Measurements from ENCODE around the gene FOCAD. TPM values are rescaled to one million over a fixed set of nuclear protein-coding genes. Genes with fewer than 3 reads are reported as not detected.

FOCAD gene
- total RNA-seq, 1 experiment from 2014 or later = 35.1 TPM

DNA sequence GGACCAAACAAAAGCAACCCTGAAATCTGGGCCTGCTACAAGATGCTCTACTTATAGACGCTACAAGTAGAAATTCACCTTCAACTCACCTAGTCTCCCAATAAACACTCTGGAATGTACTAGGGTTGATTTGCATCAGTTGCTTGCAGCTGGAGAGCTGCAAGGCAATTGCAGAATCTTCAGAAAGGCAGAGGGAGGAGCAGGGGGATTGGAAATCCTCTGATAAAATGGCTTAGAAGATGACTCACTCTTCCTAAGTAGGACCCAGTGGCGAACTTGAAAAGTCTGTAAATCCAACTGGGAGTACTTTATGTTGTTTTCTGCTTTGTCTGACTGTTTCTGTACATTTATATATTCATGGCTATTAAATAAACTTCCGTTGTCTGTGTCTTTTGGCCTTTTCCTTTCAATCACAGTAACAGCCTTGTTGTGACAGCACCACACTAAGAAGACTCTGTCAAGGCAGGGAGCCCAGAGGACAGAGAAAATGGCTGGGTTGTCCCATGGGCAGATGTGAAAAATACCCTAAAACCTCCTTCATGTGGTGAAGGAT is 47.1 kb upstream of the FOCAD start:
- no peaks in the 10 kb centered on the region for H3K9me2 ChIP-seq (replicated peaks; ENCODE audit: low read length)
- no peaks in the 10 kb centered on the region for H3K9me3 ChIP-seq (ENCODE audit: low read length)
- no peaks in the 10 kb centered on the region for H3K36me3 ChIP-seq (ENCODE audit: low read depth, low read length)
- no peaks in the 10 kb centered on the region for H3K79me2 ChIP-seq (ENCODE audit: low read length)
- H3K27ac ChIP-seq (ENCODE audit: low read length) = no peak overlapping the region
- ATAC-seq (no peak), DNase-seq (peak; percentile 6)
- H3K4me3 ChIP-seq (ENCODE audit: low read length) = no peak overlapping the region
- intact Hi-C loops (cut with micrococcal nuclease) = no loop called here
- ChIA-PET CTCF (no interaction called here), POLR2A (ENCODE audit: unreplicated experiment) (no interaction called here)
- no peak for TF ChIP-seq EZH2phosphoT487 (IDR thresholded peaks at IDR 0.05; ENCODE audit: borderline replicate concordance, low read length)
- TF ChIP-seq, protein P1, sequence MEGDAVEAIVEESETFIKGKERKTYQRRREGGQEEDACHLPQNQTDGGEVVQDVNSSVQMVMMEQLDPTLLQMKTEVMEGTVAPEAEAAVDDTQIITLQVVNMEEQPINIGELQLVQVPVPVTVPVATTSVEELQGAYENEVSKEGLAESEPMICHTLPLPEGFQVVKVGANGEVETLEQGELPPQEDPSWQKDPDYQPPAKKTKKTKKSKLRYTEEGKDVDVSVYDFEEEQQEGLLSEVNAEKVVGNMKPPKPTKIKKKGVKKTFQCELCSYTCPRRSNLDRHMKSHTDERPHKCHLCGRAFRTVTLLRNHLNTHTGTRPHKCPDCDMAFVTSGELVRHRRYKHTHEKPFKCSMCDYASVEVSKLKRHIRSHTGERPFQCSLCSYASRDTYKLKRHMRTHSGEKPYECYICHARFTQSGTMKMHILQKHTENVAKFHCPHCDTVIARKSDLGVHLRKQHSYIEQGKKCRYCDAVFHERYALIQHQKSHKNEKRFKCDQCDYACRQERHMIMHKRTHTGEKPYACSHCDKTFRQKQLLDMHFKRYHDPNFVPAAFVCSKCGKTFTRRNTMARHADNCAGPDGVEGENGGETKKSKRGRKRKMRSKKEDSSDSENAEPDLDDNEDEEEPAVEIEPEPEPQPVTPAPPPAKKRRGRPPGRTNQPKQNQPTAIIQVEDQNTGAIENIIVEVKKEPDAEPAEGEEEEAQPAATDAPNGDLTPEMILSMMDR (conservative IDR thresholded peaks at IDR 0.05; ENCODE audit: low read depth, low read length) = no peak
- TF ChIP-seq EZH2 (IDR thresholded peaks at IDR 0.05; ENCODE audit: low read length, unreplicated experiment) = no peak
- no TSS peak for BruUV-seq (replicated peaks)
- peaks cover 5% of the 10 kb centered on the region; the same call in 1 of the 2 replicates for H3K4me1 ChIP-seq (ENCODE audit: insufficient read depth, low read length)
- no peaks in the 10 kb centered on the region for H3K27me3 ChIP-seq (ENCODE audit: low read length)
- H3K9ac ChIP-seq (ENCODE audit: low read length) = no peak overlapping the region
- no peak overlapping the region for H3K4me2 ChIP-seq (ENCODE audit: low read length)
- H4K20me1 ChIP-seq (ENCODE audit: low read length) = no peaks in the 10 kb centered on the region
- no peaks in the 10 kb centered on the region for H3F3A ChIP-seq (ENCODE audit: low read length, unreplicated experiment)
- no peak overlapping the region for H2AFZ ChIP-seq (ENCODE audit: low read length)

DNA sequence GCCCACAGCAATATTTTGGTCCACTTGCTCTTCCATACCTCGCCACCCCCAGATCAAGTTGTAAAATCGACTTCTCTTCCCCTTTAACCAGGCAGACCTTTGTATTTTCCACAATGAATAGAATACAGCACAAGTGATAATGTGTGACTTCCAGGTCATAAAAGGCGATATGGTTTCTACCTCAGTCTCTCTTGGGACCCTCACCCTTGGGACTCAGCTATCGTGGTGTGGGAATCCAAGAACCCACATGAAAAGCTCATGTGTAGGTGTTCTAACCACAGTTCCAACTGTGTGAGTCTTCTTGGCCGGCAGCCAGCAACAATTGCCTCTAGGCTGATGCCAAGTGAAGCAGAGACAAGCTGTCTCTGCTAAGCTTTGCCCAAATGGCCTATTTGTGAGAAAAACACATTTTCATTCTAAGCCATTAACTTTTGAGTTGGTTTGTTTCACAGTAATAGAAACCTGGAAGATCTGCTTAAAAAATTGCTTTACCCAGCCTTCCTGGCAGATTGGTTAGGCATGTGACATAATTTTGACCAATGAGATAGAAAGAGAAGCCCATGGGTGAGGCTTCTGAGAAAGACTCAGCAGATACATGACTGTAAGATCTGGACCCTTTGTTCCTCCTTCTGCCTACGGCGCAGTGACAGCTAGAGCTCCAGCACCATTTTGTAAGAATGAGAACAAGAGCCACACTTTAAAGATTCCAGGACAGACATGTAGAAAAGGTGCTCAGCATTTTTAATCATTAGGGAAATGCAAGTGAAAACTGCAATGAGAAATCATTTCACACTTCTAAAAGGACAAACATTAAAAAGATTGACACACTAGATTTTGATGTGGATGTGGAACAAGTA is 43.5 kb upstream of the FOCAD start:
- no peak for ATAC-seq
- Histone ChIP-seq H3K27me3 (ENCODE audit: low read length) (no peaks in the 10 kb centered on the region), H3F3A (ENCODE audit: low read length, unreplicated experiment) (no peaks in the 10 kb centered on the region), H3K9me2 (replicated peaks; ENCODE audit: low read length) (no peaks in the 10 kb centered on the region), H3K9ac (ENCODE audit: low read length) (no peak overlapping the region), H3K4me1 (ENCODE audit: insufficient read depth, low read length) (no peaks in the 10 kb centered on the region; the same call in 1 of the 2 replicates), H3K4me2 (ENCODE audit: low read length) (no peak overlapping the region), H4K20me1 (ENCODE audit: low read length) (no peaks in the 10 kb centered on the region), H3K79me2 (ENCODE audit: low read length) (no peaks in the 10 kb centered on the region), H3K4me3 (ENCODE audit: low read length) (no peak overlapping the region), H2AFZ (ENCODE audit: low read length) (no peak overlapping the region), H3K27ac (ENCODE audit: low read length) (no peak overlapping the region), H3K36me3 (ENCODE audit: low read depth, low read length) (no peaks in the 10 kb centered on the region), H3K9me3 (ENCODE audit: low read length) (no peaks in the 10 kb centered on the region)
- intact Hi-C loops (cut with micrococcal nuclease) = no loop called here
- peak; percentile 78 for DNase-seq
- CTCF ChIA-PET = no interaction called here
- BruUV-seq (replicated peaks) = no TSS peak
- POLR2A ChIA-PET (ENCODE audit: unreplicated experiment) = no interaction called here
- TF ChIP-seq EZH2phosphoT487 (IDR thresholded peaks at IDR 0.05; ENCODE audit: borderline replicate concordance, low read length) = no peak
- TF ChIP-seq, protein P1 (conservative IDR thresholded peaks at IDR 0.05; ENCODE audit: low read depth, low read length) = no peak
- no peak for TF ChIP-seq EZH2 (IDR thresholded peaks at IDR 0.05; ENCODE audit: low read length, unreplicated experiment)

DNA sequence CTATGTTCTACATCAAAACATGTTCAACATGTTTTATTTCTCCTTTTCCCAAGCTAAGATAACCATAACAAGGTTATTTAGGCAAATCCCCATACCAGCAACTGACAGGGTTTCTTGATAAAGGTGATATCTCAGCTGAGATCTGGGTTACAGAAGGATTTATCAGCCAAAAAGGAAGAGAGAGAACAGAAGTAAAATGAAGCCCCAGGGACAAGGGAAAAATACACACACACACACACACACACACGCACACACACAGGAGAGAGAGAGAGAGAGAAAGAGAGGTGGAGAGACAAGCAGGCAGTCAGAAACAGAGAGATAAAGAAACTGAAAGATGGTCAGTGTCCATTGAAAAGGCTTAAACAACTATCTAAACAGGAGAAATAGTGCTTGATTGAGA is 42.0 kb upstream of the FOCAD start:
- Histone ChIP-seq H3K27ac (ENCODE audit: low read length) (no peak overlapping the region), H3K4me2 (ENCODE audit: low read length) (no peak overlapping the region), H3K4me3 (ENCODE audit: low read length) (no peak overlapping the region), H4K20me1 (ENCODE audit: low read length) (no peaks in the 10 kb centered on the region), H3K9ac (ENCODE audit: low read length) (no peak overlapping the region), H3F3A (ENCODE audit: low read length, unreplicated experiment) (no peaks in the 10 kb centered on the region), H2AFZ (ENCODE audit: low read length) (no peak overlapping the region), H3K27me3 (ENCODE audit: low read length) (no peaks in the 10 kb centered on the region), H3K36me3 (ENCODE audit: low read depth, low read length) (no peaks in the 10 kb centered on the region), H3K79me2 (ENCODE audit: low read length) (no peaks in the 10 kb centered on the region), H3K9me2 (replicated peaks; ENCODE audit: low read length) (no peaks in the 10 kb centered on the region), H3K9me3 (ENCODE audit: low read length) (no peaks in the 10 kb centered on the region), H3K4me1 (ENCODE audit: insufficient read depth, low read length) (no peaks in the 10 kb centered on the region; the same call in 1 of the 2 replicates)
- no peak for DNase-seq
- BruUV-seq (replicated peaks) = no TSS peak
- TF ChIP-seq, protein P1 (conservative IDR thresholded peaks at IDR 0.05; ENCODE audit: low read depth, low read length) = no peak
- TF ChIP-seq EZH2phosphoT487 (IDR thresholded peaks at IDR 0.05; ENCODE audit: borderline replicate concordance, low read length) (no peak), EZH2 (IDR thresholded peaks at IDR 0.05; ENCODE audit: low read length, unreplicated experiment) (no peak)
- intact Hi-C loops (cut with micrococcal nuclease) = no loop called here
- CTCF ChIA-PET = no interaction called here
- ATAC-seq = no peak
- POLR2A ChIA-PET (ENCODE audit: unreplicated experiment) = no interaction called here

Data from PC-3 (cell line).